Measurements from ENCODE around the gene RERE.
"Not testable (repeated sequence)": the region's sequence is repeated elsewhere in the genome, so short reads cannot be mapped to it uniquely, and the experiment has no call there.

The RERE gene

DNA sequence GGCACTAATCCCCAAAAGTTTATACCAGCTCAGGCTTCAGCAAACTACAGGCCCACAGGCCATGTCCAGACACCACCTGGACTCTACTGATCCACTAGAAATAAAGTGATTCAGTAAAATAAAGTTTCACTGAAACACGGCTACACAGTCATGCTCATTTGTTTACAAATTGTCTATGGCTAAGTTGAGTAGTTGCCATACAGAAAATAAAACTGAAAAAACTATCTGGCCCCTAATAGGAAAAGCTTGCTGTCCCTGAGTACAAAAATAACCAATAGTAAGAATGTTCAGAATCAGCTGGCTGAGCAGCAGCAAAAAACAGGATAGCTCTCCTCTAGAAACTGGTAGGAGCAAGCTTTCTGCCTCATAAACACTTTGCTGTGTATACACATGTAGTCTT lies 221.5 kb downstream of the RERE start:
- no peak overlapping the region for H2AFZ ChIP-seq (ENCODE audit: low read depth, low read length)
- H3K4me2 ChIP-seq (ENCODE audit: insufficient read depth, low read length) = no peak overlapping the region
- peaks cover 9% of the 10 kb centered on the region for H4K20me1 ChIP-seq (ENCODE audit: insufficient read depth, low read length)
- H3K36me3 ChIP-seq (ENCODE audit: insufficient read depth, low read length) = no peaks in the 10 kb centered on the region
- TF ChIP-seq, protein P1, sequence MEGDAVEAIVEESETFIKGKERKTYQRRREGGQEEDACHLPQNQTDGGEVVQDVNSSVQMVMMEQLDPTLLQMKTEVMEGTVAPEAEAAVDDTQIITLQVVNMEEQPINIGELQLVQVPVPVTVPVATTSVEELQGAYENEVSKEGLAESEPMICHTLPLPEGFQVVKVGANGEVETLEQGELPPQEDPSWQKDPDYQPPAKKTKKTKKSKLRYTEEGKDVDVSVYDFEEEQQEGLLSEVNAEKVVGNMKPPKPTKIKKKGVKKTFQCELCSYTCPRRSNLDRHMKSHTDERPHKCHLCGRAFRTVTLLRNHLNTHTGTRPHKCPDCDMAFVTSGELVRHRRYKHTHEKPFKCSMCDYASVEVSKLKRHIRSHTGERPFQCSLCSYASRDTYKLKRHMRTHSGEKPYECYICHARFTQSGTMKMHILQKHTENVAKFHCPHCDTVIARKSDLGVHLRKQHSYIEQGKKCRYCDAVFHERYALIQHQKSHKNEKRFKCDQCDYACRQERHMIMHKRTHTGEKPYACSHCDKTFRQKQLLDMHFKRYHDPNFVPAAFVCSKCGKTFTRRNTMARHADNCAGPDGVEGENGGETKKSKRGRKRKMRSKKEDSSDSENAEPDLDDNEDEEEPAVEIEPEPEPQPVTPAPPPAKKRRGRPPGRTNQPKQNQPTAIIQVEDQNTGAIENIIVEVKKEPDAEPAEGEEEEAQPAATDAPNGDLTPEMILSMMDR (IDR thresholded peaks at IDR 0.05; ENCODE audit: borderline replicate concordance, extremely low read depth, low read length, poor library complexity, severe bottlenecking) = no peak
- no peak for TF ChIP-seq EZH2 (IDR thresholded peaks at IDR 0.05; ENCODE audit: borderline replicate concordance, low read depth, low read length, severe bottlenecking)
- no peak overlapping the region for H3K9ac ChIP-seq (ENCODE audit: low read depth, low read length)
- 0 out of 2 replicates have a peak, but pooled peaks cover 2% of the 10 kb centered on the region for H3K79me2 ChIP-seq (ENCODE audit: insufficient read depth, low read length)
- ATAC-seq (ENCODE audit: insufficient read depth, low read depth) = no peak
- no peak for DNase-seq
- H3K4me1 ChIP-seq (ENCODE audit: insufficient read depth, low read length) = no peaks in the 10 kb centered on the region
- H3K27me3 ChIP-seq (ENCODE audit: insufficient read depth, low read length, poor library complexity) = no peaks in the 10 kb centered on the region
- no peaks in the 10 kb centered on the region for H3K9me3 ChIP-seq (ENCODE audit: insufficient read depth, low read length, severe bottlenecking)
- H3K4me3 ChIP-seq (ENCODE audit: low read depth in 1 of 2, low read length in 2 of 2) = no peak overlapping the region
- no peak overlapping the region for H3K27ac ChIP-seq (ENCODE audit: low read length)

DNA sequence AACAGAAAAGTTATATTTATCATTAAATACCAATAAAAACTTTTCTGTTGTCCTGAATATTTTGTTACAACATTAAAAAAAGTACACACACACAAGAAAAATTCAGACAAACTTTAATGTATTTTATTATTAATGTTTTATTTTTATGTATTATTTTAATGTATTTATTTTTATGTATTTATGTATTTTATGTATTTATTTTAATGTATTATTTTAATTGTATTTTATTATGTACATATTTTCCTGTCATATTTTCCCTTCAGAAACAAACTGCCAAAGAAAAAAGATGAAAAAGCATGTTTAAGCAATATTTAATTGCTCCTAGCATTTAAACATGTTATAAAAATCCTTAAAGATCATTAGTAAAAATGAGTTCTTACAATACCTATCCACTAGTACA lies 222.1 kb downstream of the RERE start:
- Histone ChIP-seq H3K4me3 (ENCODE audit: low read depth in 1 of 2, low read length in 2 of 2) (no peak overlapping the region), H3K9me3 (ENCODE audit: insufficient read depth, low read length, severe bottlenecking) (no peaks in the 10 kb centered on the region), H3K4me1 (ENCODE audit: insufficient read depth, low read length) (no peaks in the 10 kb centered on the region), H3K36me3 (ENCODE audit: insufficient read depth, low read length) (no peaks in the 10 kb centered on the region), H3K27me3 (ENCODE audit: insufficient read depth, low read length, poor library complexity) (no peaks in the 10 kb centered on the region), H3K79me2 (ENCODE audit: insufficient read depth, low read length) (0 out of 2 replicates have a peak, but pooled peaks cover 2% of the 10 kb centered on the region), H3K9ac (ENCODE audit: low read depth, low read length) (no peak overlapping the region), H4K20me1 (ENCODE audit: insufficient read depth, low read length) (peaks cover 9% of the 10 kb centered on the region), H2AFZ (ENCODE audit: low read depth, low read length) (no peak overlapping the region), H3K4me2 (ENCODE audit: insufficient read depth, low read length) (no peak overlapping the region), H3K27ac (ENCODE audit: low read length) (no peak overlapping the region)
- no peak for DNase-seq
- TF ChIP-seq, protein P1 (IDR thresholded peaks at IDR 0.05; ENCODE audit: borderline replicate concordance, extremely low read depth, low read length, poor library complexity, severe bottlenecking) = no peak
- TF ChIP-seq EZH2 (IDR thresholded peaks at IDR 0.05; ENCODE audit: borderline replicate concordance, low read depth, low read length, severe bottlenecking) = no peak
- no peak for ATAC-seq (ENCODE audit: insufficient read depth, low read depth)

DNA sequence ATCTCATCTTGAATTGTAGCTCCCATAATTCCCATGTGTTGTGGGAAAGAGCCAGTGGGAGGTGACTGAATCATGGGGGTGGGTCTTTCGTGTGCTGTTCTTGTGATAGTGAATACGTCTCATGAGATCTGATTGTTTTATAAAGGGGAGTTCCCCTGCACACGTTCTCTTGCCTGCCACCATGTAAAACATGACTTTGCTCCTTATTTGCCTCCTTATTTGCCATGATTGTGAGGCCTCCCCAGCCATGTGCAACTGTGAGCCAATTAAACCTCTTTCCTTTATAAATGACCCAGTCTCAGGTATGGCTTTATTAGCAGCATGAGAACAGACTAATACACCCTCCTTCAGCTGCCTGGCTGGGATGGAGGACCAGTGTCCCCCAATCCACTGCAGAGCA lies 224.1 kb downstream of the RERE start:
- H3K4me2 ChIP-seq (ENCODE audit: insufficient read depth, low read length); H3K4me3 ChIP-seq (ENCODE audit: low read depth in 1 of 2, low read length in 2 of 2); H3K79me2 ChIP-seq (ENCODE audit: insufficient read depth, low read length); H3K9ac ChIP-seq (ENCODE audit: low read depth, low read length); H3K27ac ChIP-seq (ENCODE audit: low read length); H2AFZ ChIP-seq (ENCODE audit: low read depth, low read length); DNase-seq; H3K36me3 ChIP-seq (ENCODE audit: insufficient read depth, low read length); H3K4me1 ChIP-seq (ENCODE audit: insufficient read depth, low read length); H4K20me1 ChIP-seq (ENCODE audit: insufficient read depth, low read length); H3K27me3 ChIP-seq (ENCODE audit: insufficient read depth, low read length, poor library complexity); ATAC-seq (ENCODE audit: insufficient read depth, low read depth); H3K9me3 ChIP-seq (ENCODE audit: insufficient read depth, low read length, severe bottlenecking): not testable (repeated sequence)

DNA sequence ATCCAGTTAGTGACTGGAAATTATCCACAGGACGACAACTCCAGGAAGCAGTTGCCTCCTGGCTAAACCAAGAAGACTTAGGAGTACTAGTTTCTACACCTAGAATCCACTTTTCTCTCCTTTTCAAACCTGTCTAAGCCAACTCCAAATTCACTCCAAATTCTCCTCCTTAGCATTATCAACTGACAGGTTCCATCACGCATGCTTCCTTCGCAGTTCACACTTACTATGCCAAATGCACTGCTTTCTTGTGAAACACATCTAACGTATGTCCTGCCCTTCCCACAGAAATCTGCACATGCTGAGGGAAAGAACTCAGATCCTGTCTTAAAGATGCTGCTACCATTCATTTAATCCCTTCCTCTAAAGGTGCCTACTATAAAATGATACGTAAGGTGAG lies 225.9 kb downstream of the RERE start:
- Histone ChIP-seq H3K4me2 (ENCODE audit: insufficient read depth, low read length) (no peak overlapping the region), H3K4me3 (ENCODE audit: low read depth in 1 of 2, low read length in 2 of 2) (no peak overlapping the region), H2AFZ (ENCODE audit: low read depth, low read length) (no peak overlapping the region), H3K27ac (ENCODE audit: low read length) (no peak overlapping the region), H4K20me1 (ENCODE audit: insufficient read depth, low read length) (peaks cover 4% of the 10 kb centered on the region), H3K27me3 (ENCODE audit: insufficient read depth, low read length, poor library complexity) (no peaks in the 10 kb centered on the region), H3K9me3 (ENCODE audit: insufficient read depth, low read length, severe bottlenecking) (no peaks in the 10 kb centered on the region), H3K79me2 (ENCODE audit: insufficient read depth, low read length) (0 out of 2 replicates have a peak, but pooled peaks cover 2% of the 10 kb centered on the region), H3K4me1 (ENCODE audit: insufficient read depth, low read length) (no peaks in the 10 kb centered on the region), H3K9ac (ENCODE audit: low read depth, low read length) (no peak overlapping the region), H3K36me3 (ENCODE audit: insufficient read depth, low read length) (no peaks in the 10 kb centered on the region)
- TF ChIP-seq EZH2 (IDR thresholded peaks at IDR 0.05; ENCODE audit: borderline replicate concordance, low read depth, low read length, severe bottlenecking) = no peak
- TF ChIP-seq, protein P1 (IDR thresholded peaks at IDR 0.05; ENCODE audit: borderline replicate concordance, extremely low read depth, low read length, poor library complexity, severe bottlenecking) = no peak
- no peak for ATAC-seq (ENCODE audit: insufficient read depth, low read depth)
- DNase-seq = no peak
